HEK293 (cell line): Measurements from ENCODE around the gene TFG.

ENCODE experiments used
- CTCF ChIA-PET: fragments of 350-600 bp; formaldehyde crosslinking; extraction: SDS; loops from one replicate; lab custom pipeline; 2021; ENCODE audit warnings: antibody characterized with exemption; lab: Yijun Ruan, JAX
- POLR2A ChIA-PET: fragments of 300-600 bp; formaldehyde crosslinking; extraction: SDS; loops from one replicate; lab custom pipeline; 2020; ENCODE audit warnings: antibody characterized with exemption, inconsistent platforms; lab: Yijun Ruan, JAX
- H3K27ac ChIP-seq: fragments of 200-500 bp; sonication (Bioruptor generic); 2 replicates; pipeline ENCODE4 v1.5.1; 2014; ENCODE audit warnings: low read depth, low read length, control low read depth, inconsistent platforms; ENCODE audit errors: extremely low read depth
- H3K36me3 ChIP-seq, 2 experiments: fragments of 200-500 bp in 1 of 2; sonication (Bioruptor generic) in 1 of 2; 1 replicate in 1 of 2; 2 replicates in 1 of 2; pipeline ENCODE4 v1.5.1; 2014 to 2017; ENCODE audit warnings: inconsistent platforms in 2 of 2, low read length in 2 of 2; ENCODE audit not compliant: control insufficient read depth in 2 of 2, insufficient read depth in 1 of 2
- H3K4me1 ChIP-seq: fragments of 200-500 bp; sonication (Bioruptor generic); 2 replicates; pipeline ENCODE4 v1.5.1; 2014; ENCODE audit warnings: mild to moderate bottlenecking, low read length, inconsistent platforms; ENCODE audit not compliant: control insufficient read depth, insufficient read depth
- H3K4me3 ChIP-seq: 2 replicates; pipeline ENCODE4 v1.5.1; 2011; ENCODE audit warnings: low read depth, mild to moderate bottlenecking, control low read depth, low read length, moderate library complexity
- H3K9me3 ChIP-seq: fragments of 200-500 bp; sonication (Bioruptor generic); 2 replicates; pipeline ENCODE4 v1.5.1; 2014; ENCODE audit warnings: low read depth, low read length, inconsistent platforms; ENCODE audit not compliant: control insufficient read depth, insufficient read depth
- CTCF ChIP-seq: fragments of 450-650 bp; formaldehyde crosslinking; IDR thresholded peaks from 2 replicates; pipeline ENCODE4 v1.5.1; 2016; ENCODE audit warnings: missing biosample characterization, missing genetic modification characterization
- HOXC10 ChIP-seq: sonication (generic); formaldehyde crosslinking; IDR thresholded peaks from 2 replicates; pipeline ENCODE4 v1.8.1; 2023; ENCODE audit warnings: mild to moderate bottlenecking, missing genetic modification reagents
- MZF1 ChIP-seq: fragments of 450-650 bp; formaldehyde crosslinking; IDR thresholded peaks from 2 replicates; pipeline ENCODE4 v1.5.1; 2017; ENCODE audit warnings: missing biosample characterization, missing genetic modification characterization, borderline replicate concordance
- PRDM6 ChIP-seq: fragments of 450-650 bp; formaldehyde crosslinking; IDR thresholded peaks from 2 replicates; pipeline ENCODE4 v1.5.1; 2017; ENCODE audit warnings: missing biosample characterization, missing genetic modification characterization
- ZBTB44 ChIP-seq: fragments of 450-650 bp; IDR thresholded peaks from 2 replicates; pipeline ENCODE4 v1.5.1; 2018; ENCODE audit warnings: missing biosample characterization, mild to moderate bottlenecking, missing genetic modification characterization
- ZNF133 ChIP-seq: fragments of 450-650 bp; formaldehyde crosslinking; IDR thresholded peaks from 2 replicates; pipeline ENCODE4 v1.5.1; 2016; ENCODE audit warnings: missing biosample characterization, missing genetic modification characterization
- ZNF146 ChIP-seq: fragments of 450-650 bp; formaldehyde crosslinking; IDR thresholded peaks from 2 replicates; pipeline ENCODE4 v1.5.1; 2016; ENCODE audit warnings: missing biosample characterization, missing genetic modification characterization
- ZNF211 ChIP-seq: fragments of 450-650 bp; formaldehyde crosslinking; IDR thresholded peaks from 2 replicates; pipeline ENCODE4 v1.5.1; 2016; ENCODE audit warnings: low read depth, missing biosample characterization, missing genetic modification characterization
- ZNF239 ChIP-seq: fragments of 450-650 bp; formaldehyde crosslinking; IDR thresholded peaks from 2 replicates; pipeline ENCODE4 v1.5.1; 2016; ENCODE audit warnings: missing biosample characterization, missing genetic modification characterization
- ZNF394 ChIP-seq: fragments of 450-650 bp; formaldehyde crosslinking; IDR thresholded peaks from 2 replicates; pipeline ENCODE4 v1.5.1; 2016; ENCODE audit warnings: missing biosample characterization, missing genetic modification characterization, mild to moderate bottlenecking, moderate library complexity, borderline replicate concordance
- ZNF548 ChIP-seq: fragments of 450-650 bp; formaldehyde crosslinking; IDR thresholded peaks from 2 replicates; pipeline ENCODE4 v1.5.1; 2016; ENCODE audit warnings: missing biosample characterization, missing genetic modification characterization
- ZNF596 ChIP-seq: fragments of 450-650 bp; IDR thresholded peaks from 2 replicates; pipeline ENCODE4 v1.5.0; 2018; ENCODE audit warnings: missing biosample characterization, mild to moderate bottlenecking, missing genetic modification characterization, moderate library complexity
- ZNF621 ChIP-seq: fragments of 450-650 bp; formaldehyde crosslinking; IDR thresholded peaks from 2 replicates; pipeline ENCODE4 v1.5.1; 2017; ENCODE audit warnings: missing biosample characterization, missing genetic modification characterization
- ZNF654 ChIP-seq: fragments of 450-650 bp; formaldehyde crosslinking; IDR thresholded peaks from 2 replicates; pipeline ENCODE4 v1.5.1; 2016; ENCODE audit warnings: low read depth, missing biosample characterization, missing genetic modification characterization
- ZNF658 ChIP-seq: fragments of 450-650 bp; formaldehyde crosslinking; IDR thresholded peaks from 2 replicates; pipeline ENCODE4; 2016; ENCODE audit warnings: missing biosample characterization, missing genetic modification characterization
- ZNF660 ChIP-seq: fragments of 450-650 bp; IDR thresholded peaks from 2 replicates; pipeline ENCODE4 v1.5.1; 2018; ENCODE audit warnings: missing biosample characterization, mild to moderate bottlenecking, missing genetic modification characterization
- ZNF677 ChIP-seq: fragments of 450-650 bp; IDR thresholded peaks from 2 replicates; pipeline ENCODE4 v1.5.0; 2018; ENCODE audit warnings: missing biosample characterization, mild to moderate bottlenecking, missing genetic modification characterization, moderate library complexity
- ZNF707 ChIP-seq: fragments of 450-650 bp; formaldehyde crosslinking; IDR thresholded peaks from 2 replicates; pipeline ENCODE4 v1.5.1; 2016; ENCODE audit warnings: missing biosample characterization, missing genetic modification characterization
- ZNF776 ChIP-seq: fragments of 450-650 bp; formaldehyde crosslinking; IDR thresholded peaks from 2 replicates; pipeline ENCODE4 v1.5.0; 2017; ENCODE audit warnings: missing biosample characterization, missing genetic modification characterization, borderline replicate concordance
- ZSCAN30 ChIP-seq: fragments of 450-650 bp; IDR thresholded peaks from 2 replicates; pipeline ENCODE4 v1.5.1; 2018; ENCODE audit warnings: missing biosample characterization, mild to moderate bottlenecking, missing genetic modification characterization, moderate library complexity
- TF ChIP-seq, protein P1 (sequence below): fragments of 450-650 bp; formaldehyde crosslinking; IDR thresholded peaks from 2 replicates; pipeline ENCODE4 v1.5.1; 2016; ENCODE audit warnings: missing biosample characterization, missing genetic modification characterization
- TF ChIP-seq, protein P2 (sequence below): fragments of 450-650 bp; formaldehyde crosslinking; IDR thresholded peaks from 2 replicates; pipeline ENCODE4 v1.5.1; 2017; ENCODE audit warnings: missing biosample characterization, missing genetic modification characterization
- TF ChIP-seq, protein P3 (sequence below): fragments of 450-650 bp; formaldehyde crosslinking; IDR thresholded peaks from 2 replicates; pipeline ENCODE4 v1.5.1; 2016; ENCODE audit warnings: missing biosample characterization, missing genetic modification characterization

The TFG gene

GRCh38 chr3:100737334-100737733 lies 28.0 kb downstream of the TFG start:
- ChIA-PET CTCF (interaction anchor here (0.6 to 2.0 kb wide), 2 partner anchors 11 to 459 kb away, joined by 3 to 5 read pairs; no protein-coding TSS in a partner anchor), POLR2A (no interaction called here)
- H3K36me3 ChIP-seq, result peaks cover 23 to 86% of the 10 kb centered on the region in 2 experiments
- peak; percentile 20; the same call in 1 of the 2 replicates for TF ChIP-seq ZNF654
- TF ChIP-seq PRDM6 (tag by site-specific recombination), result 0 out of 2 replicates have a peak, but pooled peaks have one; percentile 16
- TF ChIP-seq ZNF658 (tag by site-specific recombination), result no peak
- TF ChIP-seq HOXC10, result no peak
- H3K4me3 ChIP-seq, result no peak overlapping the region
- H3K27ac ChIP-seq, result no peak overlapping the region
- H3K4me1 ChIP-seq, result no peaks in the 10 kb centered on the region
- H3K9me3 ChIP-seq, result no peaks in the 10 kb centered on the region

DNA sequence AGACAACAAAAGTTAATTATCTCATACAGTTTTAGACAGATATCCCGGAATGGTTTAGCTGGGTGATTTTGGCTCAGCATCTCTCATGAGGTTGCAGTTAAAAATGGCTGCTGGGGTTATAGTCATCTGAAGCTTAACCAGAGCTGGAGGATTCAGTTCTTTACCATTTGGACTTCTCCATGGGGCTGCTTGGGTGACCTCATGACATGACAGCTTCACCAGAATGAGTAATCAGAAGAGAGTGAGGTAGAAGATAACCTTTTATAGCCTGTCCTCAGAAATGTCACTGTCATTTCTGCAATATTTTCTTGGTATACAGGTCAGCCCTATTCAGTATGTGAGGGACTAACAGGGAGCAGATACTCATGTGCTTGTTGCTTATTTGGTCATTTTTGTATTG lies 30.9 kb downstream of the TFG start:
- TF ChIP-seq ZNF548 (tag by site-specific recombination) (no peak), MZF1 (tag by site-specific recombination) (no peak), ZNF776 (no peak), ZNF394 (no peak), ZNF146 (tag by site-specific recombination) (no peak), CTCF (tag by site-specific recombination) (no peak)
- TF ChIP-seq, protein P1, sequence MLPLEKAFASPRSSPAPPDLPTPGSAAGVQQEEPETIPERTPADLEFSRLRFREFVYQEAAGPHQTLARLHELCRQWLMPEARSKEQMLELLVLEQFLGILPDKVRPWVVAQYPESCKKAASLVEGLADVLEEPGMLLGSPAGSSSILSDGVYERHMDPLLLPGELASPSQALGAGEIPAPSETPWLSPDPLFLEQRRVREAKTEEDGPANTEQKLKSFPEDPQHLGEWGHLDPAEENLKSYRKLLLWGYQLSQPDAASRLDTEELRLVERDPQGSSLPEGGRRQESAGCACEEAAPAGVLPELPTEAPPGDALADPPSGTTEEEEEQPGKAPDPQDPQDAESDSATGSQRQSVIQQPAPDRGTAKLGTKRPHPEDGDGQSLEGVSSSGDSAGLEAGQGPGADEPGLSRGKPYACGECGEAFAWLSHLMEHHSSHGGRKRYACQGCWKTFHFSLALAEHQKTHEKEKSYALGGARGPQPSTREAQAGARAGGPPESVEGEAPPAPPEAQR (tag by site-specific recombination), result no peak
- TF ChIP-seq, protein P2, sequence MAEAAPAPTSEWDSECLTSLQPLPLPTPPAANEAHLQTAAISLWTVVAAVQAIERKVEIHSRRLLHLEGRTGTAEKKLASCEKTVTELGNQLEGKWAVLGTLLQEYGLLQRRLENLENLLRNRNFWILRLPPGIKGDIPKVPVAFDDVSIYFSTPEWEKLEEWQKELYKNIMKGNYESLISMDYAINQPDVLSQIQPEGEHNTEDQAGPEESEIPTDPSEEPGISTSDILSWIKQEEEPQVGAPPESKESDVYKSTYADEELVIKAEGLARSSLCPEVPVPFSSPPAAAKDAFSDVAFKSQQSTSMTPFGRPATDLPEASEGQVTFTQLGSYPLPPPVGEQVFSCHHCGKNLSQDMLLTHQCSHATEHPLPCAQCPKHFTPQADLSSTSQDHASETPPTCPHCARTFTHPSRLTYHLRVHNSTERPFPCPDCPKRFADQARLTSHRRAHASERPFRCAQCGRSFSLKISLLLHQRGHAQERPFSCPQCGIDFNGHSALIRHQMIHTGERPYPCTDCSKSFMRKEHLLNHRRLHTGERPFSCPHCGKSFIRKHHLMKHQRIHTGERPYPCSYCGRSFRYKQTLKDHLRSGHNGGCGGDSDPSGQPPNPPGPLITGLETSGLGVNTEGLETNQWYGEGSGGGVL (tag by site-specific recombination), result no peak
- Histone ChIP-seq H3K27ac (no peak overlapping the region), H3K36me3 (peaks cover 34 to 87% of the 10 kb centered on the region in 2 experiments), H3K4me1 (no peaks in the 10 kb centered on the region), H3K9me3 (no peaks in the 10 kb centered on the region), H3K4me3 (no peak overlapping the region)
- ChIA-PET CTCF (interaction anchor here (0.6 kb wide), 2 partner anchors 51 to 471 kb away, joined by 3 read pairs; no protein-coding TSS in a partner anchor), POLR2A (no interaction called here)

DNA sequence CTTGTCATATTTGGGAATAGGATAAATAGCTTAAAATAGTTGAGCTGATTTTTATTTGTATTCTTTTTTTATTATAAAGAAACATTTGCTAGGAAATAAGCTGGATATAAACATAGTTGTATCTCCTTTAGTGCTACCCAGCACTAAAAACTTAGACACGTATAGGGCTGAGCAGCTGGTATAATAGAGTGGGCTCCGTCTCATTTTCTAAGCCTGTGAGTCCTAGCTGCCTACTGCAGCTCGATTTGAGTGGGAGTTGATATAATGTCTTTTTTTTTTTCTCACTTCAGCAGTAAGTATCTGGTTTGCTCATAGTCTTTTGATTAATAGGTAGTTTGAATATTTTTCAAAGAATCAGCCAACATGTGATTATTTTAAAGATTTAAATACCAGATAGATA lies 34.2 kb downstream of the TFG start:
- H3K36me3 ChIP-seq, result peaks cover 24 to 85% of the 10 kb centered on the region in 2 experiments
- CTCF ChIA-PET, result interaction anchor here (0.6 kb wide), 1 partner anchor 116 kb away, joined by 5 read pairs; no protein-coding TSS in a partner anchor
- TF ChIP-seq ZNF621 (tag by site-specific recombination) (no peak), MZF1 (tag by site-specific recombination) (no peak), ZNF707 (tag by site-specific recombination) (no peak), ZBTB44 (tag by site-specific recombination) (no peak), ZNF548 (tag by site-specific recombination) (no peak), ZNF677 (no peak), ZNF596 (tag by site-specific recombination) (no peak), ZSCAN30 (tag by site-specific recombination) (no peak), ZNF660 (no peak), ZNF211 (tag by site-specific recombination) (no peak), ZNF239 (tag by site-specific recombination) (no peak), ZNF133 (tag by site-specific recombination) (no peak)
- TF ChIP-seq, protein P3, sequence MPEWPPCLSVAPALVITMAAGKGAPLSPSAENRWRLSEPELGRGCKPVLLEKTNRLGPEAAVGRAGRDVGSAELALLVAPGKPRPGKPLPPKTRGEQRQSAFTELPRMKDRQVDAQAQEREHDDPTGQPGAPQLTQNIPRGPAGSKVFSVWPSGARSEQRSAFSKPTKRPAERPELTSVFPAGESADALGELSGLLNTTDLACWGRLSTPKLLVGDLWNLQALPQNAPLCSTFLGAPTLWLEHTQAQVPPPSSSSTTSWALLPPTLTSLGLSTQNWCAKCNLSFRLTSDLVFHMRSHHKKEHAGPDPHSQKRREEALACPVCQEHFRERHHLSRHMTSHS (tag by site-specific recombination), result no peak

More for the DNA sequence above, 34.2 kb downstream of the TFG start:
- POLR2A ChIA-PET, result no interaction called here
- Histone ChIP-seq H3K4me1 (no peaks in the 10 kb centered on the region), H3K9me3 (no peaks in the 10 kb centered on the region), H3K27ac (no peak overlapping the region), H3K4me3 (no peak overlapping the region)
